A549 (cell line): ENCODE data around the gene ADGRL3.

Experiments
- EHF ChIP-seq: fragments of 250-450 bp; sonication (Bioruptor Pico); IDR thresholded peaks from 2 replicates; pipeline ENCODE4 v1.5.0; 2020; ENCODE audit warnings: mild to moderate bottlenecking
- EP300 ChIP-seq, 2 experiments: fragments of >200 bp; sonication (Bioruptor Twin); formaldehyde crosslinking; IDR thresholded peaks; 2 replicates in 1 of 2; 3 replicates in 1 of 2; pipeline ENCODE4 v1.6.1; 2016 to 2017
- ESRRA ChIP-seq: fragments of 150-350 bp; IDR thresholded peaks from 2 replicates; pipeline ENCODE4 v1.6.1; 2014; ENCODE audit warnings: mild to moderate bottlenecking, low read length, borderline replicate concordance
- HOXA7 ChIP-seq: fragments of 250-450 bp; sonication (Bioruptor Pico); IDR thresholded peaks from 2 replicates; pipeline ENCODE4 v1.5.0; 2020; ENCODE audit warnings: mild to moderate bottlenecking, moderate library complexity
- KDM1A ChIP-seq: fragments of 200-600 bp; sonication (generic); IDR thresholded peaks from 2 replicates; pipeline ENCODE4 v1.6.1; 2016; ENCODE audit warnings: low read depth, mild to moderate bottlenecking
- NPAS2 ChIP-seq: fragments of 250-450 bp; sonication (Bioruptor Pico); IDR thresholded peaks from 2 replicates; pipeline ENCODE4 v1.8.0; 2022; ENCODE audit warnings: mild to moderate bottlenecking, moderate library complexity, borderline replicate concordance
- POLR2A ChIP-seq: IDR thresholded peaks from 2 replicates; pipeline ENCODE4 v1.6.1; 2012; ENCODE audit warnings: mild to moderate bottlenecking, low read length
- RAD21 ChIP-seq, 2 experiments: fragments of >200 bp in 1 of 2; sonication (Bioruptor Twin) in 1 of 2; formaldehyde crosslinking in 1 of 2; IDR thresholded peaks in 1 of 2; conservative IDR thresholded peaks in 1 of 2; 2 replicates in 1 of 2; 3 replicates in 1 of 2; pipeline ENCODE4 v1.6.1; 2012 to 2018; ENCODE audit warnings: inconsistent platforms in 1 of 2
- ZFP36 ChIP-seq: fragments of 450-650 bp; IDR thresholded peaks from 2 replicates; pipeline ENCODE4 v1.6.1; 2014; ENCODE audit warnings: borderline replicate concordance; ENCODE audit not compliant: partially characterized antibody
- TF ChIP-seq, protein P1 (sequence below): fragments of >200 bp; sonication (Bioruptor Twin); formaldehyde crosslinking; IDR thresholded peaks from 3 replicates; pipeline ENCODE4 v1.5.1; 2016
- TF ChIP-seq, protein P2 (sequence below): IDR thresholded peaks from 2 replicates; pipeline ENCODE4 v1.6.1; 2012

DNA sequence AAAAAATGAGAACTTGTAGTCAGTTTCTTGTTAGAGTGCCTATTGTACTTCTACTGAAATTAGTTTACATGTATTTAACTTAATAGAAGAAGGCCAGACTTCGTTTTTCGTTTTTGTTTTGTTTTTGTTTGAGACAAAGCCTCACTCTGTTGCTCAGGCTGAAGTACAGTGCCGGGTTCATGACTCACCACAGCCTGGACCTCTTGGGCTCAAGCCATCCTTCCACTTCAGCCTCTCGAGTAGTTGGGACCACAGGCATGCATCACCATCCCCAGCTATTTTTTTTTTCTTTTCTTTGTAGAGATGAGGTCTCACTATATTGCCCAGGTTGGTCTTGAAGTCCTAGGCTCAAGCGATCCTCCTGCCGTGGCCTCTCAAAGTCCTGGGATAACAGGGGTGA, 793.9 kb downstream of the ADGRL3 start:
- TF ChIP-seq RAD21 (conservative IDR thresholded peaks at IDR 0.05 in 1 of 2, IDR thresholded peaks at IDR 0.05 in 1 of 2) (no peak), EHF (CRISPR knock-in tag) (no peak), HOXA7 (CRISPR knock-in tag) (no peak), NPAS2 (no peak), ZFP36 (no peak), POLR2A (no peak), ESRRA (no peak), KDM1A (no peak), EP300 (IDR thresholded peaks at IDR 0.05) (no peak)
- TF ChIP-seq, protein P1, sequence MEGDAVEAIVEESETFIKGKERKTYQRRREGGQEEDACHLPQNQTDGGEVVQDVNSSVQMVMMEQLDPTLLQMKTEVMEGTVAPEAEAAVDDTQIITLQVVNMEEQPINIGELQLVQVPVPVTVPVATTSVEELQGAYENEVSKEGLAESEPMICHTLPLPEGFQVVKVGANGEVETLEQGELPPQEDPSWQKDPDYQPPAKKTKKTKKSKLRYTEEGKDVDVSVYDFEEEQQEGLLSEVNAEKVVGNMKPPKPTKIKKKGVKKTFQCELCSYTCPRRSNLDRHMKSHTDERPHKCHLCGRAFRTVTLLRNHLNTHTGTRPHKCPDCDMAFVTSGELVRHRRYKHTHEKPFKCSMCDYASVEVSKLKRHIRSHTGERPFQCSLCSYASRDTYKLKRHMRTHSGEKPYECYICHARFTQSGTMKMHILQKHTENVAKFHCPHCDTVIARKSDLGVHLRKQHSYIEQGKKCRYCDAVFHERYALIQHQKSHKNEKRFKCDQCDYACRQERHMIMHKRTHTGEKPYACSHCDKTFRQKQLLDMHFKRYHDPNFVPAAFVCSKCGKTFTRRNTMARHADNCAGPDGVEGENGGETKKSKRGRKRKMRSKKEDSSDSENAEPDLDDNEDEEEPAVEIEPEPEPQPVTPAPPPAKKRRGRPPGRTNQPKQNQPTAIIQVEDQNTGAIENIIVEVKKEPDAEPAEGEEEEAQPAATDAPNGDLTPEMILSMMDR = no peak
- TF ChIP-seq, protein P2, sequence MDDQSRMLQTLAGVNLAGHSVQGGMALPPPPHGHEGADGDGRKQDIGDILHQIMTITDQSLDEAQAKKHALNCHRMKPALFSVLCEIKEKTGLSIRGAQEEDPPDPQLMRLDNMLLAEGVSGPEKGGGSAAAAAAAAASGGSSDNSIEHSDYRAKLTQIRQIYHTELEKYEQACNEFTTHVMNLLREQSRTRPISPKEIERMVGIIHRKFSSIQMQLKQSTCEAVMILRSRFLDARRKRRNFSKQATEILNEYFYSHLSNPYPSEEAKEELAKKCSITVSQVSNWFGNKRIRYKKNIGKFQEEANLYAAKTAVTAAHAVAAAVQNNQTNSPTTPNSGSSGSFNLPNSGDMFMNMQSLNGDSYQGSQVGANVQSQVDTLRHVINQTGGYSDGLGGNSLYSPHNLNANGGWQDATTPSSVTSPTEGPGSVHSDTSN = no peak
